ENCODE measurements around the gene RASA4. TPM values are rescaled to one million over a fixed set of nuclear protein-coding genes. Genes with fewer than 3 reads are reported as not detected.
"Not testable (repeated sequence)": the region's sequence is repeated elsewhere in the genome, so short reads cannot be mapped to it uniquely, and the experiment has no call there.

Gene RASA4
- polyA plus RNA-seq, 1 experiment = 7.0 TPM

- not testable (repeated sequence) for H3K9me3 ChIP-seq (ENCODE audit: control insufficient read depth, insufficient read depth, low read length); H3K27me3 ChIP-seq (ENCODE audit: control insufficient read depth, insufficient read depth, low read length); H3K27ac ChIP-seq (ENCODE audit: low read depth, low read length)
- TF ChIP-seq, protein P1, sequence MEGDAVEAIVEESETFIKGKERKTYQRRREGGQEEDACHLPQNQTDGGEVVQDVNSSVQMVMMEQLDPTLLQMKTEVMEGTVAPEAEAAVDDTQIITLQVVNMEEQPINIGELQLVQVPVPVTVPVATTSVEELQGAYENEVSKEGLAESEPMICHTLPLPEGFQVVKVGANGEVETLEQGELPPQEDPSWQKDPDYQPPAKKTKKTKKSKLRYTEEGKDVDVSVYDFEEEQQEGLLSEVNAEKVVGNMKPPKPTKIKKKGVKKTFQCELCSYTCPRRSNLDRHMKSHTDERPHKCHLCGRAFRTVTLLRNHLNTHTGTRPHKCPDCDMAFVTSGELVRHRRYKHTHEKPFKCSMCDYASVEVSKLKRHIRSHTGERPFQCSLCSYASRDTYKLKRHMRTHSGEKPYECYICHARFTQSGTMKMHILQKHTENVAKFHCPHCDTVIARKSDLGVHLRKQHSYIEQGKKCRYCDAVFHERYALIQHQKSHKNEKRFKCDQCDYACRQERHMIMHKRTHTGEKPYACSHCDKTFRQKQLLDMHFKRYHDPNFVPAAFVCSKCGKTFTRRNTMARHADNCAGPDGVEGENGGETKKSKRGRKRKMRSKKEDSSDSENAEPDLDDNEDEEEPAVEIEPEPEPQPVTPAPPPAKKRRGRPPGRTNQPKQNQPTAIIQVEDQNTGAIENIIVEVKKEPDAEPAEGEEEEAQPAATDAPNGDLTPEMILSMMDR (IDR thresholded peaks at IDR 0.05; ENCODE audit: low read depth, low read length) = peak; percentile 58
- ChIA-PET CTCF (interaction anchor here (0.6 kb wide), 3 partner anchors 99 to 494 kb away, joined by 3 read pairs; no protein-coding TSS in a partner anchor), POLR2A (interaction anchor here (0.6 kb wide), 1 partner anchor 494 kb away, joined by 6 read pairs; no protein-coding TSS in a partner anchor)
- H3K4me3 ChIP-seq (ENCODE audit: low read depth, low read length) = peak within 1 kb of the TSS; percentile 64
- peak; percentile 87 for DNase-seq (ENCODE audit: low read depth, low spot score)
These were observed 44.0 kb downstream of the RASA4 start, which contains the start of gene POLR2J3 for GRCh38 chr7:102572261-102573239. TSS of gene POLR2J3 (minus strand) at chr7:102572583. CDS start at chr7:102572521, 62 bp downstream.

DNA sequence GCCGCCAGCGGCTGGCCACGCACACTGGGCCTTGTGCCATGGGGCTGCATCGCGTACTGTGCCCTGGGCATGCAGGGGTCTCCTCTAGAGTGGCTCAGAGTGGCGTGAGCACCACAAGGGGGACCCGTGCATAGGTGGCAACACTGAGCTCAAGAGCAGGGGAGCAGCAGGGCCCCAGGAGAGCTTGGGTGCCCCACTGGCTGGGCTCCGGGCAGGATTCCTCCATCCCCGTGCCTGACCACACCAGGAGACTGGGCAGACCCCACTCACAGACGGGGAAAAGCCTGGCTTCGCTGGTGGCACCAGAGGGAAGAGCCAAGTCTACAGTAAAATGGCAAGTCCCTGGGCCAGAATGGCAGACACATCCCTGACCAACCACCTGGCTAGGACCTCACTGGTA, 47.9 kb downstream of the RASA4 start:
- H3K27me3 ChIP-seq (ENCODE audit: control insufficient read depth, insufficient read depth, low read length); H3K4me3 ChIP-seq (ENCODE audit: low read depth, low read length); POLR2A ChIA-PET; CTCF ChIA-PET; H3K27ac ChIP-seq (ENCODE audit: low read depth, low read length); DNase-seq (ENCODE audit: low read depth, low spot score); H3K9me3 ChIP-seq (ENCODE audit: control insufficient read depth, insufficient read depth, low read length): not testable (repeated sequence)

GRCh38 chr7:102550808-102551422, 65.6 kb downstream of the RASA4 start, which contains the start of gene SPDYE2:
TSS of gene SPDYE2 (plus strand) at chr7:102551226. CDS start at chr7:102553256, 2,030 bp downstream.
- H3K27me3 ChIP-seq (ENCODE audit: control insufficient read depth, insufficient read depth, low read length); H3K4me3 ChIP-seq (ENCODE audit: low read depth, low read length); POLR2A ChIA-PET; DNase-seq (ENCODE audit: low read depth, low spot score); CTCF ChIA-PET; H3K9me3 ChIP-seq (ENCODE audit: control insufficient read depth, insufficient read depth, low read length); H3K27ac ChIP-seq (ENCODE audit: low read depth, low read length): not testable (repeated sequence)

DNA sequence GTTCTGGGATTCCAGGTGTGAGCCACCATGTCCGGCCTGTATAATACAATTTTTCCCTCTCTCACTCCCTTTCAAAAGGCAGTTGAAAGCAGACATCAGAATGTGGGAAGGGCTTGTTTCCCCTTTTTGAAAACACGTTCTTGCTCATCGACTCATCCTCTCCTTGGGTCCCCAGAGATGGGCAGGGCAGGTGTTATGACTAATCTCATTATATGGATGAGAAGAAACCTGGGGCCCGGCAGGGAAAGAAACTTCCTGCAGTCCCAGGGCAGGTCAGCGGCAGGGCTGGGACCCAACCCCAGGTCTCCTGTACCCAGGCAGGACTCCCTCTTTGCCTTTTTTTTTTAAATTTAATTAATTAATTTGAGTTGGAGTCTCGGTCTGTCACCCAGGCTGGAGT, 70.2 kb downstream of the RASA4 start:
- H3K9me3 ChIP-seq (ENCODE audit: control insufficient read depth, insufficient read depth, low read length); CTCF ChIA-PET; DNase-seq (ENCODE audit: low read depth, low spot score); POLR2A ChIA-PET; H3K4me3 ChIP-seq (ENCODE audit: low read depth, low read length); H3K27me3 ChIP-seq (ENCODE audit: control insufficient read depth, insufficient read depth, low read length); H3K27ac ChIP-seq (ENCODE audit: low read depth, low read length): not testable (repeated sequence)

GRCh38 chr7:102545288-102545687, 71.3 kb downstream of the RASA4 start:
- H3K9me3 ChIP-seq (ENCODE audit: control insufficient read depth, insufficient read depth, low read length); H3K27ac ChIP-seq (ENCODE audit: low read depth, low read length); H3K4me3 ChIP-seq (ENCODE audit: low read depth, low read length); DNase-seq (ENCODE audit: low read depth, low spot score); POLR2A ChIA-PET; H3K27me3 ChIP-seq (ENCODE audit: control insufficient read depth, insufficient read depth, low read length); CTCF ChIA-PET: not testable (repeated sequence)

DNA sequence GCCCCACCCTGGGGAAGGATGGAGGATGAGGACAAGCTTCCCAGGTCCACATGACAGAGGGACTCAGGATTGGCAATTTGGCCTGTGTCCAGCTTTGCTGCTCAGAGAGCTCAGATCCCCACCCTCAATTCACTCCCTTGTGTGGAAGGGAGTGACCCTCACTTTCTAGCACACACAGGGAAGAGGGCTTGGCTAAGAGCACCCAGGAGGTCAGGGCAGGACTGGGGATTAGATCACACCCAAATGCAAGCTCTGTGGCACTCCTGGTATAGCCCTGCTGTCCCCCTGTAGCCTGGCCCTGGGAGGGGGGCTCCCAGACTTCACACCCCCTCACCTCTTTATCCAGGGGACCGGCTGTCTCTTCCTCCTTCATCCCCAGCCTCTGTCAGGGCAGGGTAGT, 72.2 kb downstream of the RASA4 start:
- POLR2A ChIA-PET; DNase-seq (ENCODE audit: low read depth, low spot score); CTCF ChIA-PET; H3K4me3 ChIP-seq (ENCODE audit: low read depth, low read length); H3K27ac ChIP-seq (ENCODE audit: low read depth, low read length); H3K9me3 ChIP-seq (ENCODE audit: control insufficient read depth, insufficient read depth, low read length); H3K27me3 ChIP-seq (ENCODE audit: control insufficient read depth, insufficient read depth, low read length): not testable (repeated sequence)

DNA sequence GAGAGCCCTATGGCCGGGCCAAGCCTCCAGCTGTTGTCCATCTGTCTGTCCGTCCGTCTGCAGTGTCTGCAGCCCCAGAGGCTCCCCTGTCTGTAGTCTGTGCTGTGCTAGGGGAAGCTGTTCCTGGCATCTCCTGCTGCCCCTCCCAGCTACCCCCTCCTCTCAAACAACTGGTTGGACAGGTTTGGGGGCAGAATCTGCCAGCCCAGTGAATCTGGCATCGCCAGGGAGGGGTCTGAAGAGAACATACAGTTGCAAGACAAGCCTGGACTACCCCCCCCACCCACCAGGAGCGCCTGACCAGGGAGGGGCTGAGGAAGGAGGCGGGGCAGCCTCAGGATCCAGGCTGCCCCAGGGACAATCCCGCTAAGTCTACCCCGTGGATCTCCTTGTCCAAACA, 73.0 kb downstream of the RASA4 start, which contains the start of gene UPK3BL2:
Gene UPK3BL2, minus strand, starts transcription at position 101 of the 400 bp plus-strand sequence. Its CDS starts 60 bp downstream, at position 41.
- H3K4me3 ChIP-seq (ENCODE audit: low read depth, low read length); H3K27me3 ChIP-seq (ENCODE audit: control insufficient read depth, insufficient read depth, low read length); DNase-seq (ENCODE audit: low read depth, low spot score); H3K27ac ChIP-seq (ENCODE audit: low read depth, low read length); CTCF ChIA-PET; POLR2A ChIA-PET; H3K9me3 ChIP-seq (ENCODE audit: control insufficient read depth, insufficient read depth, low read length): not testable (repeated sequence)

DNA sequence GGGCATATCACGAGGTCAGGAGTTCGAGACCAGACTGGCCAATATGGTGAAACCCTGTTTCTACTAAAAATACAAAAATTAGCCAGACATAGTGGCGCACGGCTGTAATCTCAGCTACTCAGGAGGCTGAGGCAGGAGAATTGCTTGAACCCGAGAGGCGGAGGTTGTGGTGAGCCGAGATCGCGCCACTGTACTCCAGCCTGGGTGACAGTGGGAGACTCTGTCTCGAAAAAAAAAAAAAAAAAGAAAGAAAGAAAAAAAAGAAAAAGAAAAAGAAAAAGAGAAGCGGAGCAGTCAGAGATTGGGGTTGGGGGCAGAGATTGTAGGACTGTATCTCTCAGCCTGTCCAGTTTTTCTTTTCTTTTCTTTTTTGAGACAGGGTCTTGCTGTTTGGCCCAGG, 73.8 kb downstream of the RASA4 start:
- H3K27me3 ChIP-seq (ENCODE audit: control insufficient read depth, insufficient read depth, low read length); POLR2A ChIA-PET; DNase-seq (ENCODE audit: low read depth, low spot score); H3K9me3 ChIP-seq (ENCODE audit: control insufficient read depth, insufficient read depth, low read length); H3K4me3 ChIP-seq (ENCODE audit: low read depth, low read length); CTCF ChIA-PET; H3K27ac ChIP-seq (ENCODE audit: low read depth, low read length): not testable (repeated sequence)

DNA sequence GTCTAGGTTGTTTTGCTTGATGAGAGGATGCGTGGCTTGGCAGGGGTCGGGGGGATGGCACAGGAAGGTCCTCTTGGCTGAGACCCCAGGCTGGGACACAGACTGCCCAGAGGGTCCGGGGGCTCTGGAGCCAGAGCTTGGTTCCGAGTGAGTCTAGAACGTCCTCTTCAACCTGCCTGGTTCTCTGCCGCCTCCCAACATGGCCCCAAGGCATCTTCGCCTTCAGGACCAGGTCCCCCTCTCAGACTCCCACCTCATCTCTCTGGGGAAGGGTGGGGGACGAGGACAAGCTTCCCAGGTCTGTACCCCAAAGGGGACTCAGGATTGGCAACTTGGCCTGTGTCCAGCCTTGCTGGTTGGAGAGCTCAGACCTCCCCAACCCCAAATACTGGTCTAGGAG, 74.5 kb downstream of the RASA4 start:
- DNase-seq (ENCODE audit: low read depth, low spot score); H3K27ac ChIP-seq (ENCODE audit: low read depth, low read length); H3K27me3 ChIP-seq (ENCODE audit: control insufficient read depth, insufficient read depth, low read length); H3K9me3 ChIP-seq (ENCODE audit: control insufficient read depth, insufficient read depth, low read length); POLR2A ChIA-PET; H3K4me3 ChIP-seq (ENCODE audit: low read depth, low read length); CTCF ChIA-PET: not testable (repeated sequence)

DNA sequence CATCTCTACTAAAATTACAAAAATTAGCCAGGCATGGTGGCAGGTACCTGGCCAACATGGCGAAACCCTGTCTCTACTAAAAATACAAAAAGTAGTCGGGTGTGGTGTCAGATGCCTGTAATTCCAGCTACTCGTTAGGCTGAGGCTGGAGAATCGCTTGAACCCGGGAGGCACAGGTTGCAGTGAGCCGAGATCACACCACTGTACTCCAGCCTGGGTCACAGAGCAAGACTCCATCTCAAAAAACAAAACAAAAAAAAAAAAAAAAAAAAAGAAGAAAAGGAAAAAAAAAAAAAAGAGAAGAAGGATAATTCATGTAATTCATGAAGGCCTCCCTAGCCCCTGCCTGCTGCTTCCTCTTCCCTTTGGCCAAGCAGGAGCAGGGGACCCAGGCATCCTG, 76.0 kb downstream of the RASA4 start:
- DNase-seq (ENCODE audit: low read depth, low spot score); CTCF ChIA-PET; POLR2A ChIA-PET: not testable (repeated sequence)

DNA sequence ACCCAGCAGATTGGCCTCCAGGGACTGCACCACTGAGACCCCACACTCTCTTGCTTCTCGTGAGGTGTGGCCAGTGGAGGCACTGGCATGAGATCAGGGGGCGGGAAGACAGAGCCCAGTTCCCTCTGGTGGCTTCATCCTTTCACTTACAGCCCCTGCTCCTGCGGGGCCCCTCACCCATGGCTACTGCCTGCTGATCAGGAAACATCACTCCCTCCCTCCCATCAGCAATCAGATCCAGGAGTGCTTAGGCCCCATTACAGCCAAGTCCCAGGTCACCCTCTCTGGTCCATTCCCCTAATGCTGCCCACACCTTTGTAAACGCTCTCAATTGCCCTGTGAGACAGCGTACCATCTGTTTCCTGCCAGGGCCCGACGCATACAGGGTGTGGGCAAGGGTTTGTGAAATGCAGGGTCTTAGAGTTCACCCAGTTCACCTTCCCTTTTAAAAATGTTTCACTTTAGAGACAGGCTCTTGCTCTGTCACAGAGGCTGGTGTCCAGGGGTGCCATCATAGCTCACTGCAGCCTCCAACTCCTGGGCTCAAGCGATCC, 81.4 kb downstream of the RASA4 start:
- H3K4me3 ChIP-seq (ENCODE audit: low read depth, low read length); DNase-seq (ENCODE audit: low read depth, low spot score); H3K9me3 ChIP-seq (ENCODE audit: control insufficient read depth, insufficient read depth, low read length); H3K27me3 ChIP-seq (ENCODE audit: control insufficient read depth, insufficient read depth, low read length); CTCF ChIA-PET; H3K27ac ChIP-seq (ENCODE audit: low read depth, low read length); POLR2A ChIA-PET: not testable (repeated sequence)

More for the DNA sequence above, 76.0 kb downstream of the RASA4 start:
- not testable (repeated sequence) for H3K4me3 ChIP-seq (ENCODE audit: low read depth, low read length); H3K27me3 ChIP-seq (ENCODE audit: control insufficient read depth, insufficient read depth, low read length); H3K9me3 ChIP-seq (ENCODE audit: control insufficient read depth, insufficient read depth, low read length); H3K27ac ChIP-seq (ENCODE audit: low read depth, low read length)
